K562 (cell line): Measurements from ENCODE around the gene HOXB8. TPM values are rescaled to one million over a fixed set of nuclear protein-coding genes. Genes with fewer than 3 reads are reported as not detected.

Source experiments
- ATAC-seq: fragments of 200-7000 bp; cut with Tn5 transposase; 3 replicates; pipeline ENCODE4 v1.9.1; 2020; ENCODE audit warnings: moderate library complexity
- BruUV-seq: library from RNA; stranded (reverse); fragments of 400-500 nt; replicated peaks from 2 replicates; lab custom pipeline; 2021; lab: Mats Ljungman, UMichigan
- CTCF ChIA-PET: fragments of 300-600 bp; formaldehyde crosslinking; extraction: SDS; loops from one replicate; lab custom pipeline; 2021; ENCODE audit warnings: low intra/inter-chr PET ratio; lab: Yijun Ruan, JAX
- POLR2A ChIA-PET: fragments of 300-600, 350-650 bp; sonication (Branson Sonifier 250); formaldehyde crosslinking; extraction: SDS; loops from one replicate; lab custom pipeline; 2021; ENCODE audit warnings: antibody characterized with exemption, inconsistent platforms; lab: Yijun Ruan, JAX
- DNase-seq, 4 experiments: peaks; one replicate each; pipeline versions ENCODE4 v3.0.0 to v3.0.0-alpha.2; 2011 to 2018; ENCODE audit warnings: low spot score in 3 of 4, mixed read lengths in 3 of 4; ENCODE audit errors: extremely low read depth in 1 of 4
- FAIRE-seq: peaks from 2 replicates; lab custom pipeline; 2011; peaks lifted over from hg19 to GRCh38; lab: Jason Lieb, UNC
- H2AFZ ChIP-seq: 2 replicates; pipeline ENCODE4 v1.6.0; 2011; ENCODE audit warnings: low read depth, low read length, control low read depth, inconsistent platforms
- H3K27ac ChIP-seq: fragments of 200-600 bp; 3 replicates; pipeline ENCODE4 v1.8.0; 2011; ENCODE audit warnings: low read depth, mild to moderate bottlenecking, control low read depth, inconsistent platforms, low read length, moderate library complexity, mixed read lengths; ENCODE audit errors: extremely low read depth
- H3K27me3 ChIP-seq, 2 experiments: fragments of 300-600 bp in 1 of 2; 2 replicates in 1 of 2; 3 replicates in 1 of 2; pipeline versions ENCODE4 v1.6.0 to v1.8.0; 2011; ENCODE audit warnings: inconsistent platforms in 2 of 2, low read length in 2 of 2, mild to moderate bottlenecking in 1 of 2, mixed read lengths in 1 of 2, moderate library complexity in 1 of 2; ENCODE audit not compliant: control insufficient read depth in 2 of 2, insufficient read depth in 2 of 2
- H3K36me3 ChIP-seq: fragments of 300-600 bp; 3 replicates; pipeline ENCODE4 v1.8.0; 2011; ENCODE audit warnings: mild to moderate bottlenecking, low read length, inconsistent platforms; ENCODE audit not compliant: control insufficient read depth, insufficient read depth
- H3K4me1 ChIP-seq, 2 experiments: fragments of 200-600 bp in 1 of 2; replicated peaks in 1 of 2; 2 replicates in 1 of 2; 3 replicates in 1 of 2; pipeline versions ENCODE4 v1.5.1 to v1.8.0; 2011; ENCODE audit warnings: inconsistent platforms in 2 of 2, low read length in 2 of 2, mild to moderate bottlenecking in 1 of 2, mixed read lengths in 1 of 2, moderate library complexity in 1 of 2; ENCODE audit not compliant: control insufficient read depth in 2 of 2, insufficient read depth in 2 of 2
- H3K4me2 ChIP-seq: 2 replicates; pipeline ENCODE4 v1.6.1; 2011; ENCODE audit warnings: low read length, control low read depth, inconsistent platforms, mixed read lengths; ENCODE audit not compliant: insufficient read depth
- H3K4me3 ChIP-seq: fragments of 200-600 bp; sonication (generic), shearing (Covaris generic); 2 replicates; pipeline ENCODE4 v1.5.1; 2016; ENCODE audit warnings: control low read depth, inconsistent platforms
- H3K79me2 ChIP-seq: fragments of 200-600 bp; 3 replicates; pipeline ENCODE4 v1.8.0; 2011; ENCODE audit warnings: low read length, inconsistent platforms; ENCODE audit not compliant: control insufficient read depth, insufficient read depth
- H3K9ac ChIP-seq, 2 experiments: 2 replicates each; pipeline versions ENCODE4 v1.6.0 to v1.6.1; 2011; ENCODE audit warnings: low read depth in 2 of 2, low read length in 2 of 2, control low read depth in 1 of 2, inconsistent platforms in 1 of 2, mild to moderate bottlenecking in 1 of 2, mixed read lengths in 1 of 2; ENCODE audit not compliant: insufficient read depth in 1 of 2
- H3K9me1 ChIP-seq: one replicate; pipeline ENCODE4 v1.6.0; 2011; ENCODE audit warnings: inconsistent platforms, mild to moderate bottlenecking, low read length, moderate library complexity; ENCODE audit not compliant: control insufficient read depth, insufficient read depth
- H3K9me3 ChIP-seq: replicated peaks from 2 replicates; pipeline ENCODE4 v1.5.1; 2011; ENCODE audit warnings: low read depth, low read length, inconsistent platforms; ENCODE audit not compliant: control insufficient read depth, insufficient read depth
- H4K20me1 ChIP-seq: replicated peaks from 2 replicates; pipeline ENCODE4 v1.6.1; 2011; ENCODE audit warnings: low read length, inconsistent platforms, mixed read lengths; ENCODE audit not compliant: control insufficient read depth, insufficient read depth
- ZBTB9 ChIP-seq: fragments of 450-650 bp; formaldehyde crosslinking; IDR thresholded peaks from 2 replicates; pipeline ENCODE4 v1.4.0; 2020; ENCODE audit warnings: mild to moderate bottlenecking, moderate library complexity
- WGBS: fragments of 100-300 bp; shearing (Covaris generic); methylation state at CpG from one replicate; pipeline ENCODE4 v1.1.6; 2016; ENCODE audit warnings: low coverage, mixed read lengths; ENCODE audit not compliant: insufficient coverage; ENCODE audit errors: missing lambda C conversion rate; 5-methylcytosine and 5-hydroxymethylcytosine counted together
- in situ Hi-C: fragments of 300-500 bp; cut with MboI; formaldehyde crosslinking; loops from 4 replicates; pipeline ENCODE4 v1.15.0; 2018; ENCODE audit warnings: inconsistent platforms, mixed read lengths
- intact Hi-C: fragments of 100-400 bp; cut with micrococcal nuclease; formaldehyde crosslinking; loops from 2 replicates; pipeline ENCODE4 v1.14.2; 2022
- polyA plus RNA-seq, 8 experiments: library from polyadenylated mRNA; depleted of rRNA in 4 of 8; stranded (reverse) in 5 of 8; unstranded in 3 of 8; fragments of >200 nt; fragmentation: Nextera tagmentation in 2 of 8; fragmentation: Illumina TruSeq in 1 of 8; extraction: Ambion mirVana in 2 of 8; extraction: Trizol in 1 of 8; gene quantifications; 2 replicates each; pipeline versions ENCODE4 v1.2.1 to v1.2.3, GENCODE V29; 2011 to 2014; ENCODE audit warnings: inconsistent platforms in 1 of 8, missing spikeins in 1 of 8
- total RNA-seq, 7 experiments: library from RNA; depleted of rRNA in 6 of 7; stranded (reverse); fragments of >200 nt in 6 of 7; fragmentation: Illumina TruSeq in 2 of 7; extraction: Trizol in 2 of 7; gene quantifications; 2 replicates each; pipeline versions ENCODE4 v1.2.1 to v1.2.3, GENCODE V29; 2011 to 2021; ENCODE audit warnings: low replicate concordance in 1 of 7

HOXB8 gene
- total and polyA plus RNA-seq, 9 of the 15 experiments (the other 6 are each of a cell fraction or from before 2014, with no cell fraction given), result 0.52 to 23.8 (median 3.6) TPM

GRCh38 chr17:48640858-48641180, 25.7 kb upstream of the HOXB8 start:
- intact Hi-C loops, result no loop called here

More at GRCh38 chr17:48640858-48641180, 25.7 kb upstream of the HOXB8 start:
- FAIRE-seq (no peak), DNase-seq (no peak), ATAC-seq (no peak)
- Histone ChIP-seq H3K36me3 (peaks cover 4% of the 10 kb centered on the region; the same call in 1 of the 3 replicates), H3K4me2 (no peak overlapping the region), H4K20me1 (no peaks in the 10 kb centered on the region), H3K9ac (no peak overlapping the region), H3K79me2 (peaks cover 37% of the 10 kb centered on the region), H3K4me3 (no peak overlapping the region), H3K4me1 (peaks cover 34 to 35% of the 10 kb centered on the region in 2 experiments), H3K27me3 (no peaks in the 10 kb centered on the region), H3K27ac (no peak overlapping the region), H3K9me3 (no peaks in the 10 kb centered on the region), H2AFZ (no peak overlapping the region), H3K9me1 (peaks cover 4% of the 10 kb centered on the region)
- ChIA-PET CTCF (no interaction called here), POLR2A (interaction anchor here (0.6 to 5.1 kb wide), 7 partner anchors 8 to 390 kb away, joined by 3 to 23 read pairs (median 3); partner anchors contain the start of gene HOXB9)
- no TSS peak for BruUV-seq
- no peak for TF ChIP-seq ZBTB9 (CRISPR knock-in tag)
- in situ Hi-C loops, result no loop called here
- WGBS, result 50% methylated on average over 1 of the region's 1 CpG
